ENCODE data around the gene AKAP13. TPM values are rescaled to one million over a fixed set of nuclear protein-coding genes. Genes with fewer than 3 reads are reported as not detected.

The AKAP13 gene
- total RNA-seq, 1 experiment from 2014 or later, result 47.3 TPM

GRCh38 chr15:85620690-85621049 is 240.3 kb downstream of the AKAP13 start:
- no peak overlapping the region for H2AFZ ChIP-seq (ENCODE audit: low read length)
- no peak overlapping the region for H2BK20ac ChIP-seq (ENCODE audit: low read depth, low read length, poor library complexity, severe bottlenecking)
- H3K4me2 ChIP-seq (ENCODE audit: insufficient read depth, insufficient read length, low read length), result no peak overlapping the region
- no peaks in the 10 kb centered on the region for H3K27me3 ChIP-seq (ENCODE audit: insufficient read depth, low read length)
- H3K9me3 ChIP-seq (ENCODE audit: control insufficient read depth, low read depth, low read length), result no peaks in the 10 kb centered on the region
- H4K91ac ChIP-seq (ENCODE audit: insufficient read length, low read depth, low read length), result no peak overlapping the region
- peaks cover 14% of the 10 kb centered on the region for H3K4me1 ChIP-seq (ENCODE audit: insufficient read depth, low read length)
- no peaks in the 10 kb centered on the region for H3K27me3 Mint-ChIP-seq (ENCODE audit: low read depth)
- no peaks in the 10 kb centered on the region for H3K79me1 ChIP-seq (ENCODE audit: insufficient read depth, low read depth, low read length, poor library complexity, severe bottlenecking)
- H3K79me2 ChIP-seq (ENCODE audit: insufficient read depth, low read length), result 0 out of 2 replicates have a peak, but pooled peaks cover 2% of the 10 kb centered on the region
- no peak overlapping the region for H4K5ac ChIP-seq (ENCODE audit: insufficient read length, low read depth, low read length)
- no peak overlapping the region for H3K14ac ChIP-seq (ENCODE audit: insufficient read depth, low read length)
- no peaks in the 10 kb centered on the region for H3K36me3 Mint-ChIP-seq (ENCODE audit: insufficient read depth in 1 of 3, low read depth in 3 of 3)
- TF ChIP-seq CTCF (conservative IDR thresholded peaks at IDR 0.05), result no peak
- no peak overlapping the region for H3K9ac ChIP-seq (ENCODE audit: extremely low read depth, insufficient read length, low read length)
- no CpG with 5 or more reads among the region's 3 CpGs for WGBS (ENCODE audit: extremely low coverage, insufficient read length, low lambda C conversion rate)
- H3K23ac ChIP-seq (ENCODE audit: insufficient read length, low read depth, low read length), result no peak overlapping the region
- no peaks in the 10 kb centered on the region for H3K23me2 ChIP-seq (ENCODE audit: insufficient read length, low read depth, low read length, poor library complexity, severe bottlenecking)
- peaks cover 12 to 14% of the 10 kb centered on the region in 2 experiments; a peak in 3 of 4 replicates for H3K4me1 Mint-ChIP-seq
- no peaks in the 10 kb centered on the region for H3K9me3 Mint-ChIP-seq
- H3T11ph ChIP-seq (ENCODE audit: low read length), result no peak overlapping the region
- H3K18ac ChIP-seq (ENCODE audit: insufficient read length, low read depth, low read length), result no peak overlapping the region
- H3K4me3 Mint-ChIP-seq, result no peak overlapping the region
- H4K20me1 ChIP-seq (ENCODE audit: control insufficient read depth, insufficient read depth, insufficient read length), result no peaks in the 10 kb centered on the region
- H2BK120ac ChIP-seq (ENCODE audit: low read depth, low read length, poor library complexity, severe bottlenecking), result no peak overlapping the region
- no peak overlapping the region for H2BK5ac ChIP-seq (ENCODE audit: insufficient read length, low read length)
- no peak overlapping the region for H3K27ac Mint-ChIP-seq
- no peak for DNase-seq
- no peak overlapping the region for H3K4ac ChIP-seq (ENCODE audit: low read depth, low read length)
- H2BK12ac ChIP-seq (ENCODE audit: insufficient read length, low read depth, low read length), result no peak overlapping the region
- no peak overlapping the region for H2AK5ac ChIP-seq (ENCODE audit: insufficient read length, low read length)
- H4K8ac ChIP-seq (replicated peaks; ENCODE audit: insufficient read length, low read depth, low read length), result no peak overlapping the region
- no peak overlapping the region for H3K27ac ChIP-seq (ENCODE audit: insufficient read length, low read depth, low read length)
- H2BK15ac ChIP-seq (ENCODE audit: low read depth, low read length), result no peak overlapping the region
- H3K56ac ChIP-seq (ENCODE audit: insufficient read length, low read depth, low read length), result no peak overlapping the region
